Thoracic aorta (tissue), 2 donors: Measurements from ENCODE around the gene RPTOR. TPM values are rescaled to one million over a fixed set of nuclear protein-coding genes. Genes with fewer than 3 reads are reported as not detected.

Source experiments
- ATAC-seq: fragments of 150-250 bp; one replicate; pipeline ENCODE4 v1.8.0; 2017; ENCODE audit warnings: low read depth; ENCODE audit not compliant: insufficient number of reproducible peaks, low FRiP score
- DNase-seq: peaks from one replicate; pipeline ENCODE4 v3.0.0-alpha.2; 2020; ENCODE audit warnings: low spot score
- H3K27ac ChIP-seq, 2 donors: fragments of 200-600 bp; sonication (generic); 1 replicate in 1 of 2; 2 replicates in 1 of 2; pipeline ENCODE4 v1.5.1; 2016; ENCODE audit warnings: mild to moderate bottlenecking in 2 of 2, moderate library complexity in 2 of 2
- H3K27me3 ChIP-seq: fragments of 200-600 bp; sonication (generic); replicated peaks from 2 replicates; pipeline ENCODE4 v1.6.0; 2016; ENCODE audit warnings: mild to moderate bottlenecking; ENCODE audit not compliant: insufficient read depth
- H3K36me3 ChIP-seq: fragments of 200-600 bp; sonication (generic); one replicate; pipeline ENCODE4 v1.5.1; 2016
- H3K4me1 ChIP-seq, 2 donors: fragments of 200-600 bp; sonication (generic); 1 replicate in 1 of 2; 2 replicates in 1 of 2; pipeline versions ENCODE4 v1.5.1 to v1.6.0; 2016; ENCODE audit warnings: low read depth in 2 of 2, mild to moderate bottlenecking in 1 of 2; ENCODE audit not compliant: control insufficient read depth in 1 of 2
- H3K4me3 ChIP-seq: fragments of 200-600 bp; sonication (generic); 2 replicates; pipeline ENCODE4 v1.5.1; 2016; ENCODE audit warnings: mild to moderate bottlenecking
- H3K9me3 ChIP-seq: fragments of 200-600 bp; sonication (generic); 2 replicates; pipeline ENCODE4 v1.5.1; 2016
- total RNA-seq, 2 donors: library from RNA; depleted of rRNA; stranded (reverse); fragments of >200 nt; gene quantifications; one replicate each; pipeline versions ENCODE4 v1.1.0 to v1.2.3, GENCODE V29; 2016
- TF ChIP-seq, protein P1 (sequence below): fragments of 200-600 bp; sonication (generic); IDR thresholded peaks from one replicate; pipeline ENCODE4 v1.5.1; 2019; ENCODE audit warnings: antibody characterized with exemption

The RPTOR gene
- total RNA-seq, 2 donors from 2014 or later: 42.0 to 47.4 TPM

GRCh38 chr17:80870401-80870800 lies 325.8 kb downstream of the RPTOR start:
- H3K27ac ChIP-seq: no peak overlapping the region
- no peaks in the 10 kb centered on the region for H3K27me3 ChIP-seq
- TF ChIP-seq, protein P1, sequence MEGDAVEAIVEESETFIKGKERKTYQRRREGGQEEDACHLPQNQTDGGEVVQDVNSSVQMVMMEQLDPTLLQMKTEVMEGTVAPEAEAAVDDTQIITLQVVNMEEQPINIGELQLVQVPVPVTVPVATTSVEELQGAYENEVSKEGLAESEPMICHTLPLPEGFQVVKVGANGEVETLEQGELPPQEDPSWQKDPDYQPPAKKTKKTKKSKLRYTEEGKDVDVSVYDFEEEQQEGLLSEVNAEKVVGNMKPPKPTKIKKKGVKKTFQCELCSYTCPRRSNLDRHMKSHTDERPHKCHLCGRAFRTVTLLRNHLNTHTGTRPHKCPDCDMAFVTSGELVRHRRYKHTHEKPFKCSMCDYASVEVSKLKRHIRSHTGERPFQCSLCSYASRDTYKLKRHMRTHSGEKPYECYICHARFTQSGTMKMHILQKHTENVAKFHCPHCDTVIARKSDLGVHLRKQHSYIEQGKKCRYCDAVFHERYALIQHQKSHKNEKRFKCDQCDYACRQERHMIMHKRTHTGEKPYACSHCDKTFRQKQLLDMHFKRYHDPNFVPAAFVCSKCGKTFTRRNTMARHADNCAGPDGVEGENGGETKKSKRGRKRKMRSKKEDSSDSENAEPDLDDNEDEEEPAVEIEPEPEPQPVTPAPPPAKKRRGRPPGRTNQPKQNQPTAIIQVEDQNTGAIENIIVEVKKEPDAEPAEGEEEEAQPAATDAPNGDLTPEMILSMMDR: no peak
- ATAC-seq (no peak), DNase-seq (no peak)
- H3K4me1 ChIP-seq: peaks cover 4 to 6% of the 10 kb centered on the region in 2 donors
- no peak overlapping the region for H3K4me3 ChIP-seq
- no peaks in the 10 kb centered on the region for H3K9me3 ChIP-seq
- H3K36me3 ChIP-seq: no peaks in the 10 kb centered on the region

GRCh38 chr17:80871341-80871740 lies 326.7 kb downstream of the RPTOR start:
- Histone ChIP-seq H3K36me3 (no peaks in the 10 kb centered on the region), H3K9me3 (no peaks in the 10 kb centered on the region), H3K4me1 (peaks cover 4 to 6% of the 10 kb centered on the region in 2 donors), H3K4me3 (no peak overlapping the region), H3K27ac (no peak overlapping the region), H3K27me3 (no peaks in the 10 kb centered on the region)
- DNase-seq: no peak
- no peak for ATAC-seq
- TF ChIP-seq, protein P1: no peak

GRCh38 chr17:80872001-80872500 lies 327.4 kb downstream of the RPTOR start:
- H3K4me3 ChIP-seq: no peak overlapping the region
- H3K36me3 ChIP-seq: no peaks in the 10 kb centered on the region
- ATAC-seq (no peak), DNase-seq (no peak)
- TF ChIP-seq, protein P1: no peak
- no peaks in the 10 kb centered on the region for H3K27me3 ChIP-seq
- peaks cover 4 to 6% of the 10 kb centered on the region in 2 donors for H3K4me1 ChIP-seq
- H3K27ac ChIP-seq: no peak overlapping the region
- no peaks in the 10 kb centered on the region for H3K9me3 ChIP-seq

- Histone ChIP-seq H3K36me3 (no peaks in the 10 kb centered on the region), H3K4me3 (no peak overlapping the region), H3K9me3 (no peaks in the 10 kb centered on the region), H3K27ac (no peak overlapping the region), H3K4me1 (peaks cover 4 to 6% of the 10 kb centered on the region in 2 donors), H3K27me3 (no peaks in the 10 kb centered on the region)
- ATAC-seq (no peak), DNase-seq (no peak)
- TF ChIP-seq, protein P1: no peak
Measured at GRCh38 chr17:80872501-80873306, 328.1 kb downstream of the RPTOR start.

DNA sequence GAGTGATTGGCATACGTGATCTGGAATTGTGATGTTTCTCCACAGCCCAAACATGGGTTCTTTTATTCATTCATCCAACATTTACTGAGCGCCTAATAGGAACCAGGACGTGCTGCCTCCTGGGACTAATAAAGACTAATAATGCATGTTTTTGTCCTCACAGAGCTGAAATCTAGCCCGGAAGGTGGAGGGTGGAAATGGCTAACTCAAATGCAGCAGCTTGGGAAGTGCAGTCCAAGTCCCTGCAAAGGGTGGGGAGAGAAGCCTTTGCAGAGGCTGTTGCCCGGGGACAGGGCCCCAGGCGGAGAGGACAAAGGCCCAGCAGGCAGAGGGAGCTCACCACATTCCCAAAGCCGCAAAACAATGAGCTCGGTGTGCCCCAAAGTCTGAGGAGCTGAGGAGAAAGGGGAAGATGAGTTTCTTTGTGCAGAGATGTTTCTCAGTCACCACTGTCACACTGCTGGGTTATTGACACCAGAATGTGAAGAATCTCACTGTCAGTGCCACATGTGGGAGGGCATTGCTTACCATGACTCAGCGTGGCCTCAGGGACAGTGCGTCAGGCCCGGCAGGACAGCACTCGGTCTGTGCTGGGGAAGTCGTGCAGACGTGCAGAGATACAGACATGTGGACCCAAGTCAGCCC lies 328.8 kb downstream of the RPTOR start:
- Histone ChIP-seq H3K36me3 (no peaks in the 10 kb centered on the region), H3K4me1 (peaks cover 4 to 6% of the 10 kb centered on the region in 2 donors), H3K27me3 (no peaks in the 10 kb centered on the region), H3K27ac (no peak overlapping the region), H3K9me3 (no peaks in the 10 kb centered on the region), H3K4me3 (no peak overlapping the region)
- DNase-seq (no peak), ATAC-seq (no peak)
- TF ChIP-seq, protein P1: no peak
